SK-N-SH treated with all-trans-retinoic acid at 6 μM for 48 hours (cell line): ENCODE data around the gene MED12.

Experiments used
- ATAC-seq: fragments of 200-7000 bp; cut with Tn5 transposase; 3 replicates; pipeline ENCODE4 v1.9.1; 2020; ENCODE audit warnings: mild to moderate bottlenecking, moderate library complexity
- ARNTL ChIP-seq: fragments of 450-650 bp; formaldehyde crosslinking; IDR thresholded peaks from 2 replicates; pipeline ENCODE4 v1.5.0; 2020; ENCODE audit warnings: low read depth, mild to moderate bottlenecking, moderate library complexity, borderline replicate concordance
- BACH2 ChIP-seq: fragments of 250-450 bp; sonication (Bioruptor Pico); IDR thresholded peaks from 2 replicates; pipeline ENCODE4 v1.9.0; 2021; ENCODE audit warnings: mild to moderate bottlenecking, borderline replicate concordance
- CREB5 ChIP-seq: fragments of 250-450 bp; sonication (Bioruptor Pico); IDR thresholded peaks from 2 replicates; pipeline ENCODE4 v1.5.1; 2020; ENCODE audit warnings: low read depth, mild to moderate bottlenecking, moderate library complexity
- CSDC2 ChIP-seq: fragments of 250-450 bp; sonication (Bioruptor Pico); IDR thresholded peaks from 2 replicates; pipeline ENCODE4 v1.5.0; 2020; ENCODE audit warnings: mild to moderate bottlenecking, moderate library complexity
- ESRRG ChIP-seq: fragments of 250-450 bp; sonication (Bioruptor Pico); IDR thresholded peaks from 2 replicates; pipeline ENCODE4 v1.6.1; 2021; ENCODE audit warnings: mild to moderate bottlenecking
- ISL1 ChIP-seq: fragments of 250-450 bp; sonication (Bioruptor Pico); IDR thresholded peaks from 2 replicates; pipeline ENCODE4 v2.1.2; 2022; ENCODE audit warnings: mild to moderate bottlenecking, moderate library complexity
- OSR1 ChIP-seq: fragments of 250-450 bp; sonication (Bioruptor Pico); IDR thresholded peaks from 2 replicates; pipeline ENCODE4 v1.8.0; 2022; ENCODE audit warnings: moderate library complexity, mild to moderate bottlenecking, inconsistent platforms
- PATZ1 ChIP-seq: fragments of 250-450 bp; sonication (Bioruptor Pico); IDR thresholded peaks from 2 replicates; pipeline ENCODE4 v1.8.0; 2020; ENCODE audit warnings: mild to moderate bottlenecking, moderate library complexity, borderline replicate concordance
- POU6F1 ChIP-seq: fragments of 250-450 bp; sonication (Bioruptor Pico); IDR thresholded peaks from 2 replicates; pipeline ENCODE4 v1.8.0; 2021; ENCODE audit warnings: low read depth, mild to moderate bottlenecking, moderate library complexity, borderline replicate concordance
- PPARA ChIP-seq: fragments of 250-450 bp; sonication (Bioruptor Pico); IDR thresholded peaks from 2 replicates; pipeline ENCODE4 v1.5.0; 2020; ENCODE audit warnings: mild to moderate bottlenecking, borderline replicate concordance
- RARB ChIP-seq: fragments of 250-450 bp; sonication (Bioruptor Pico); IDR thresholded peaks from 2 replicates; pipeline ENCODE4 v1.8.0; 2021; ENCODE audit warnings: mild to moderate bottlenecking, moderate library complexity
- SNAI2 ChIP-seq: fragments of 250-450 bp; sonication (Bioruptor Pico); IDR thresholded peaks from 2 replicates; pipeline ENCODE4 v1.5.0; 2020; ENCODE audit warnings: mild to moderate bottlenecking, moderate library complexity
- TCF4 ChIP-seq: fragments of 250-450 bp; sonication (Bioruptor Pico); IDR thresholded peaks from 2 replicates; pipeline ENCODE4 v1.8.0; 2021; ENCODE audit warnings: mild to moderate bottlenecking, moderate library complexity, borderline replicate concordance
- TOX ChIP-seq: fragments of 250-450 bp; sonication (Bioruptor Pico); IDR thresholded peaks from 2 replicates; pipeline ENCODE4 v1.8.0; 2021; ENCODE audit warnings: mild to moderate bottlenecking, moderate library complexity, borderline replicate concordance
- TSHZ2 ChIP-seq: fragments of 250-450 bp; sonication (Bioruptor Pico); IDR thresholded peaks from 2 replicates; pipeline ENCODE4 v1.5.0; 2020; ENCODE audit warnings: mild to moderate bottlenecking, moderate library complexity
- ZC3H10 ChIP-seq: fragments of 250-450 bp; sonication (Bioruptor Pico); IDR thresholded peaks from 2 replicates; pipeline ENCODE4 v1.5.1; 2021; ENCODE audit warnings: mild to moderate bottlenecking, moderate library complexity
- ZFP3 ChIP-seq: fragments of 250-450 bp; sonication (Bioruptor Pico); IDR thresholded peaks from 2 replicates; pipeline ENCODE4 v1.5.0; 2020; ENCODE audit warnings: mild to moderate bottlenecking, moderate library complexity
- ZFP30 ChIP-seq: fragments of 450-650 bp; formaldehyde crosslinking; IDR thresholded peaks from 2 replicates; pipeline ENCODE4 v1.5.0; 2022; ENCODE audit warnings: mild to moderate bottlenecking, moderate library complexity
- ZNF565 ChIP-seq: fragments of 450-650 bp; formaldehyde crosslinking; conservative IDR thresholded peaks from 2 replicates; pipeline ENCODE4 v1.5.0; 2020; ENCODE audit warnings: low read depth, mild to moderate bottlenecking, moderate library complexity
- ZNF70 ChIP-seq: fragments of 450-650 bp; formaldehyde crosslinking; IDR thresholded peaks from 2 replicates; pipeline ENCODE4 v1.5.0; 2020; ENCODE audit warnings: mild to moderate bottlenecking, moderate library complexity
- ZNF8 ChIP-seq: fragments of 450-650 bp; formaldehyde crosslinking; IDR thresholded peaks from 2 replicates; pipeline ENCODE4 v1.5.0; 2020; ENCODE audit warnings: mild to moderate bottlenecking, moderate library complexity
- TF ChIP-seq, protein P1 (sequence below): fragments of 250-450 bp; sonication (Bioruptor Pico); IDR thresholded peaks from 2 replicates; pipeline ENCODE4 v1.5.1; 2021; ENCODE audit warnings: mild to moderate bottlenecking, moderate library complexity

Gene MED12

GRCh38 chrX:71169586-71169985 lies 51.2 kb downstream of the MED12 start:
- TF ChIP-seq SNAI2 (CRISPR knock-in tag) (no peak), ESRRG (no peak), PATZ1 (CRISPR knock-in tag) (no peak), ZNF70 (CRISPR knock-in tag) (no peak), ZC3H10 (CRISPR knock-in tag) (no peak), TCF4 (CRISPR knock-in tag) (no peak), PPARA (no peak), TSHZ2 (CRISPR knock-in tag) (no peak), ARNTL (CRISPR knock-in tag) (no peak), CSDC2 (CRISPR knock-in tag) (no peak), ZNF565 (CRISPR knock-in tag) (no peak), OSR1 (CRISPR knock-in tag) (no peak), ZFP3 (CRISPR knock-in tag) (no peak), TOX (CRISPR knock-in tag) (no peak), RARB (CRISPR knock-in tag) (no peak), BACH2 (CRISPR knock-in tag) (no peak)
- TF ChIP-seq, protein P1, sequence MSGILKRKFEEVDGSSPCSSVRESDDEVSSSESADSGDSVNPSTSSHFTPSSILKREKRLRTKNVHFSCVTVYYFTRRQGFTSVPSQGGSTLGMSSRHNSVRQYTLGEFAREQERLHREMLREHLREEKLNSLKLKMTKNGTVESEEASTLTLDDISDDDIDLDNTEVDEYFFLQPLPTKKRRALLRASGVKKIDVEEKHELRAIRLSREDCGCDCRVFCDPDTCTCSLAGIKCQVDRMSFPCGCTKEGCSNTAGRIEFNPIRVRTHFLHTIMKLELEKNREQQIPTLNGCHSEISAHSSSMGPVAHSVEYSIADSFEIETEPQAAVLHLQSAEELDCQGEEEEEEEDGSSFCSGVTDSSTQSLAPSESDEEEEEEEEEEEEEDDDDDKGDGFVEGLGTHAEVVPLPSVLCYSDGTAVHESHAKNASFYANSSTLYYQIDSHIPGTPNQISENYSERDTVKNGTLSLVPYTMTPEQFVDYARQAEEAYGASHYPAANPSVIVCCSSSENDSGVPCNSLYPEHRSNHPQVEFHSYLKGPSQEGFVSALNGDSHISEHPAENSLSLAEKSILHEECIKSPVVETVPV: no peak
- TF ChIP-seq, all 23 proteins: peak for 0
- ATAC-seq: no peak

- no peak for TF ChIP-seq ISL1 (CRISPR knock-in tag)
- TF ChIP-seq ESRRG: no peak
- TF ChIP-seq, protein P1: no peak
- TF ChIP-seq CSDC2 (CRISPR knock-in tag): no peak
- TF ChIP-seq POU6F1 (CRISPR knock-in tag): no peak
- TF ChIP-seq CREB5 (CRISPR knock-in tag): no peak
- no peak for TF ChIP-seq TSHZ2 (CRISPR knock-in tag)
- TF ChIP-seq PPARA: no peak
- TF ChIP-seq OSR1 (CRISPR knock-in tag): no peak
- TF ChIP-seq ZFP30 (CRISPR knock-in tag): no peak
- TF ChIP-seq PATZ1 (CRISPR knock-in tag): no peak
- no peak for TF ChIP-seq TOX (CRISPR knock-in tag)
- TF ChIP-seq ARNTL (CRISPR knock-in tag): no peak
- no peak for TF ChIP-seq ZNF8 (CRISPR knock-in tag)
- TF ChIP-seq RARB (CRISPR knock-in tag): no peak
- no peak for ATAC-seq
These were observed 52.3 kb downstream of the MED12 start for GRCh38 chrX:71170660-71171059.
